ENCODE results near the gene MRPL34.

GRCh38 chr19:17289489-17289888 is 16.2 kb upstream of the MRPL34 start:
- TF ChIP-seq, protein P1, sequence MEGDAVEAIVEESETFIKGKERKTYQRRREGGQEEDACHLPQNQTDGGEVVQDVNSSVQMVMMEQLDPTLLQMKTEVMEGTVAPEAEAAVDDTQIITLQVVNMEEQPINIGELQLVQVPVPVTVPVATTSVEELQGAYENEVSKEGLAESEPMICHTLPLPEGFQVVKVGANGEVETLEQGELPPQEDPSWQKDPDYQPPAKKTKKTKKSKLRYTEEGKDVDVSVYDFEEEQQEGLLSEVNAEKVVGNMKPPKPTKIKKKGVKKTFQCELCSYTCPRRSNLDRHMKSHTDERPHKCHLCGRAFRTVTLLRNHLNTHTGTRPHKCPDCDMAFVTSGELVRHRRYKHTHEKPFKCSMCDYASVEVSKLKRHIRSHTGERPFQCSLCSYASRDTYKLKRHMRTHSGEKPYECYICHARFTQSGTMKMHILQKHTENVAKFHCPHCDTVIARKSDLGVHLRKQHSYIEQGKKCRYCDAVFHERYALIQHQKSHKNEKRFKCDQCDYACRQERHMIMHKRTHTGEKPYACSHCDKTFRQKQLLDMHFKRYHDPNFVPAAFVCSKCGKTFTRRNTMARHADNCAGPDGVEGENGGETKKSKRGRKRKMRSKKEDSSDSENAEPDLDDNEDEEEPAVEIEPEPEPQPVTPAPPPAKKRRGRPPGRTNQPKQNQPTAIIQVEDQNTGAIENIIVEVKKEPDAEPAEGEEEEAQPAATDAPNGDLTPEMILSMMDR (conservative IDR thresholded peaks at IDR 0.05 in 1 of 2, IDR thresholded peaks at IDR 0.05 in 1 of 2; ENCODE audit: low read depth in 1 of 2, low read length in 2 of 2) = no peak
- no peak for TF ChIP-seq EZH2 (IDR thresholded peaks at IDR 0.05; ENCODE audit: low read length, missing control alignments)
